Left lung (tissue), 10 donors: Measurements from ENCODE around the gene FRMD4A. TPM values are rescaled to one million over a fixed set of nuclear protein-coding genes. Genes with fewer than 3 reads are reported as not detected.

Experiments
- ATAC-seq: fragments of 200-7000 bp; cut with Tn5 transposase; one replicate; pipeline ENCODE4 v1.9.1; 2020; ENCODE audit warnings: moderate library complexity
- DNase-seq, 4 donors: peaks; one replicate each; pipeline ENCODE4 v3.0.0-alpha.2; 2013 to 2020
- H3K27ac ChIP-seq, 2 donors: fragments of 200-600 bp; sonication (generic) in 1 of 2; one replicate each; pipeline versions ENCODE4 v1.5.0 to v1.8.0; 2020 to 2021
- H3K27me3 ChIP-seq, 2 donors: fragments of 200-600 bp; sonication (generic) in 1 of 2; one replicate each; pipeline versions ENCODE4 v1.5.0 to v1.8.0; 2020 to 2021
- H3K36me3 ChIP-seq, 2 donors: fragments of 200-600 bp; sonication (generic) in 1 of 2; one replicate each; pipeline versions ENCODE4 v1.5.0 to v1.8.0; 2020 to 2021
- H3K4me1 ChIP-seq, 2 donors: fragments of 200-600 bp; one replicate each; pipeline ENCODE4 v1.8.0; 2021
- H3K4me3 ChIP-seq, 2 donors: fragments of 200-600 bp; sonication (generic) in 1 of 2; one replicate each; pipeline versions ENCODE4 v1.5.0 to v1.8.0; 2020 to 2021; ENCODE audit warnings: mild to moderate bottlenecking in 1 of 2
- H3K9me3 ChIP-seq, 2 donors: fragments of 200-600 bp; sonication (generic) in 1 of 2; one replicate each; pipeline versions ENCODE4 v1.5.0 to v1.8.0; 2020 to 2021
- CTCF ChIP-seq, 2 donors: fragments of 200-600 bp; sonication (generic) in 1 of 2; IDR thresholded peaks; one replicate each; pipeline versions ENCODE4 v1.5.0 to v1.8.0; 2021; ENCODE audit warnings: antibody characterized with exemption in 2 of 2
- intact Hi-C, 2 donors: fragments of 100-400 bp; cut with DNase I; formaldehyde crosslinking; loops; one replicate each; pipeline versions ENCODE4 v1.11.2 to v1.14.2; 2022
- polyA plus RNA-seq, 6 donors: library from polyadenylated mRNA; unstranded; fragments of 120-200 nt; gene quantifications; one replicate each; pipeline ENCODE4 v1.2.1, GENCODE V29; 2013; ENCODE audit not compliant: insufficient read length in 6 of 6
- total RNA-seq, 2 donors: library from RNA; stranded (reverse); fragmentation: NEBNext Ultra II Directional; extraction: Animal tissue kit (Norgen Biotek cat#: 25700); gene quantifications; one replicate each; pipeline ENCODE4 v1.2.1, GENCODE V29; 2021
- donor health status: DM: no; HTN: yes; CAD: no.
- donor health status: DM: no; HTN: no; CAD: no.

The FRMD4A gene
- total and polyA plus RNA-seq, 8 donors = 33.9 to 62.8 (median 57.0) TPM

GRCh38 chr10:13629116-13629515, 701.6 kb downstream of the FRMD4A start:
- Histone ChIP-seq H3K27ac (no peak overlapping the region), H3K36me3 (peaks cover 0 to 37% of the 10 kb centered on the region in 2 donors), H3K9me3 (no peaks in the 10 kb centered on the region), H3K27me3 (no peaks in the 10 kb centered on the region), H3K4me1 (no peaks in the 10 kb centered on the region), H3K4me3 (no peak overlapping the region)
- no peak for TF ChIP-seq CTCF (IDR thresholded peaks at IDR 0.05)
- intact Hi-C loops = no loop called here
- DNase-seq = peak in 1 of 4 donors; percentile 53
- ATAC-seq = peak; percentile 75

- ATAC-seq (peak; percentile 70), DNase-seq (no peak)
- no peaks in the 10 kb centered on the region for H3K9me3 ChIP-seq
- no peak overlapping the region for H3K4me3 ChIP-seq
- no peaks in the 10 kb centered on the region for H3K27me3 ChIP-seq
- no peaks in the 10 kb centered on the region for H3K4me1 ChIP-seq
- no peak overlapping the region for H3K27ac ChIP-seq
- TF ChIP-seq CTCF (IDR thresholded peaks at IDR 0.05) = no peak
- peaks cover 0 to 33% of the 10 kb centered on the region in 2 donors for H3K36me3 ChIP-seq
- intact Hi-C loops = no loop called here
Measured at GRCh38 chr10:13628661-13629060, 702.1 kb downstream of the FRMD4A start.

GRCh38 chr10:13627459-13628310, 703.0 kb downstream of the FRMD4A start:
- Histone ChIP-seq H3K9me3 (no peaks in the 10 kb centered on the region), H3K27ac (no peak overlapping the region), H3K36me3 (peaks cover 0 to 30% of the 10 kb centered on the region in 2 donors), H3K4me1 (no peaks in the 10 kb centered on the region), H3K4me3 (no peak overlapping the region), H3K27me3 (no peaks in the 10 kb centered on the region)
- intact Hi-C loops = no loop called here
- DNase-seq (no peak), ATAC-seq (no peak)
- TF ChIP-seq CTCF (IDR thresholded peaks at IDR 0.05) = no peak

- ATAC-seq = no peak
- no peak for DNase-seq
- TF ChIP-seq CTCF (IDR thresholded peaks at IDR 0.05) = no peak
- Histone ChIP-seq H3K9me3 (no peaks in the 10 kb centered on the region), H3K27me3 (no peaks in the 10 kb centered on the region), H3K27ac (no peak overlapping the region), H3K36me3 (peaks cover 0 to 29% of the 10 kb centered on the region in 2 donors), H3K4me1 (no peaks in the 10 kb centered on the region), H3K4me3 (no peak overlapping the region)
- intact Hi-C loops = no loop called here
Measured at GRCh38 chr10:13624630-13625029, 706.1 kb downstream of the FRMD4A start.

- ATAC-seq = no peak
- H3K9me3 ChIP-seq = no peaks in the 10 kb centered on the region
- no peaks in the 10 kb centered on the region for H3K27me3 ChIP-seq
- TF ChIP-seq CTCF (IDR thresholded peaks at IDR 0.05) = no peak
- no peaks in the 10 kb centered on the region for H3K4me1 ChIP-seq
- no peak overlapping the region for H3K27ac ChIP-seq
- peaks cover 0 to 45% of the 10 kb centered on the region in 2 donors for H3K36me3 ChIP-seq
- DNase-seq = no peak
- intact Hi-C loops = no loop called here
- no peak overlapping the region for H3K4me3 ChIP-seq
Measured at GRCh38 chr10:13621931-13622330, 708.8 kb downstream of the FRMD4A start.
